ENCODE measurements around the gene HDAC9. TPM values are rescaled to one million over a fixed set of nuclear protein-coding genes. Genes with fewer than 3 reads are reported as not detected.

The HDAC9 gene
- polyA plus RNA-seq, 1 of the 3 experiments (the other 2 are of a cell fraction): 11.6 TPM

GRCh38 chr7:19000410-19000809 lies 504.9 kb downstream of the HDAC9 start:
- H3K9me2 ChIP-seq: no peaks in the 10 kb centered on the region
- H3K27ac ChIP-seq (ENCODE audit: low read depth in 2 of 2, low read length in 1 of 2): peak overlapping the region; percentile 66 to 99; a peak in 2 of 4 replicates
- TF ChIP-seq POLR2AphosphoS5 (IDR thresholded peaks at IDR 0.05; ENCODE audit: low read depth, low read length) (peak; percentile 13; the same call in 1 of the 2 replicates), TCF12 (IDR thresholded peaks at IDR 0.05) (peak; percentile 23; the same call in 1 of the 2 replicates), RXRA (IDR thresholded peaks at IDR 0.05; ENCODE audit: borderline replicate concordance, low read depth) (no peak), EZH2phosphoT487 (IDR thresholded peaks at IDR 0.05; ENCODE audit: borderline replicate concordance, low read depth) (no peak), NFIC (IDR thresholded peaks at IDR 0.05; ENCODE audit: borderline replicate concordance) (0 out of 2 replicates have a peak, but pooled peaks have one; percentile 18), RCOR1 (IDR thresholded peaks at IDR 0.05; ENCODE audit: low read length) (peak; percentile 57; the same call in 1 of the 2 replicates), NRF1 (IDR thresholded peaks at IDR 0.05; ENCODE audit: low read depth, low read length) (no peak), FOXJ3 (CRISPR knock-in tag; IDR thresholded peaks at IDR 0.05) (no peak), SMC3 (IDR thresholded peaks at IDR 0.05; ENCODE audit: low read depth, low read length) (no peak), TEAD4 (IDR thresholded peaks at IDR 0.05; ENCODE audit: borderline replicate concordance, insufficient read depth) (0 out of 2 replicates have a peak, but pooled peaks have one; percentile 15), EP300 (IDR thresholded peaks at IDR 0.05; ENCODE audit: borderline replicate concordance in 1 of 2, low read depth in 1 of 2, low read length in 1 of 2) (peak in 1 of 2 experiments; percentile 86; a peak in 2 of 4 replicates), GATA2 (CRISPR knock-in tag; IDR thresholded peaks at IDR 0.05) (peak; percentile 71)
- peaks cover 19% of the 10 kb centered on the region for H3F3A ChIP-seq (replicated peaks; ENCODE audit: insufficient read depth)
- 48% methylated on average over 4 of the region's 4 CpGs for WGBS (ENCODE audit: low lambda C conversion rate)
- ChIA-PET CTCF (no interaction called here), POLR2A (no interaction called here)
- H3K79me2 ChIP-seq (ENCODE audit: insufficient read depth): peaks cover 25% of the 10 kb centered on the region
- no peak overlapping the region for H2AFZ ChIP-seq (ENCODE audit: low read depth)
- H3K4me2 ChIP-seq: no peak overlapping the region
- no peaks in the 10 kb centered on the region for H3K9me3 ChIP-seq
- DNase-seq: no peak
- no peak overlapping the region for H3K9ac ChIP-seq
- no peaks in the 10 kb centered on the region for H3K27me3 ChIP-seq (ENCODE audit: insufficient read depth)
- H3K36me3 ChIP-seq (replicated peaks in 1 of 2; ENCODE audit: control insufficient read depth in 1 of 2, insufficient read depth in 2 of 2, low read length in 1 of 2): peaks cover 14 to 63% of the 10 kb centered on the region in 2 experiments
- no peak overlapping the region for H3K4me3 ChIP-seq (ENCODE audit: low read depth in 2 of 2, low read length in 1 of 2)
- H3K4me1 ChIP-seq (ENCODE audit: control insufficient read depth in 1 of 2, insufficient read depth in 2 of 2, low read depth in 1 of 2, low read length in 1 of 2): peaks cover 34 to 65% of the 10 kb centered on the region in 2 experiments; a peak in 3 of 4 replicates
- H4K20me1 ChIP-seq (ENCODE audit: insufficient read depth): no peaks in the 10 kb centered on the region

- H3K9ac ChIP-seq: no peak overlapping the region
- H3K4me2 ChIP-seq: no peak overlapping the region
- no peaks in the 10 kb centered on the region for H4K20me1 ChIP-seq (ENCODE audit: insufficient read depth)
- no peaks in the 10 kb centered on the region for H3K9me2 ChIP-seq
- no peak for DNase-seq
- H3K4me1 ChIP-seq (ENCODE audit: control insufficient read depth in 1 of 2, insufficient read depth in 2 of 2, low read depth in 1 of 2, low read length in 1 of 2): peaks cover 27 to 51% of the 10 kb centered on the region in 2 experiments; a peak in 3 of 4 replicates
- H3K36me3 ChIP-seq (replicated peaks in 1 of 2; ENCODE audit: control insufficient read depth in 1 of 2, insufficient read depth in 2 of 2, low read length in 1 of 2): peaks cover 14 to 60% of the 10 kb centered on the region in 2 experiments
- H3F3A ChIP-seq (replicated peaks; ENCODE audit: insufficient read depth): peaks cover 10% of the 10 kb centered on the region
- peak overlapping the region; percentile 66 to 99 for H3K27ac ChIP-seq (ENCODE audit: low read depth in 2 of 2, low read length in 1 of 2)
- ChIA-PET CTCF (interaction anchor here (0.8 kb wide), 1 partner anchor 336 kb away, joined by 3 read pairs; no protein-coding TSS in a partner anchor), POLR2A (no interaction called here)
- 6% methylated on average over 1 of the region's 1 CpG for WGBS (ENCODE audit: low lambda C conversion rate)
- H3K27me3 ChIP-seq (ENCODE audit: insufficient read depth): no peaks in the 10 kb centered on the region
- no peak overlapping the region for H2AFZ ChIP-seq (ENCODE audit: low read depth)
- no peak overlapping the region for H3K4me3 ChIP-seq (ENCODE audit: low read depth in 2 of 2, low read length in 1 of 2)
- H3K9me3 ChIP-seq: no peaks in the 10 kb centered on the region
- TF ChIP-seq PBX3 (IDR thresholded peaks at IDR 0.05) (peak; percentile 60), RXRA (IDR thresholded peaks at IDR 0.05; ENCODE audit: borderline replicate concordance, low read depth) (peak; percentile 32; the same call in 1 of the 2 replicates), TCF12 (IDR thresholded peaks at IDR 0.05) (peak; percentile 77), EP300 (IDR thresholded peaks at IDR 0.05; ENCODE audit: borderline replicate concordance in 1 of 2, low read depth in 1 of 2, low read length in 1 of 2) (peak in 1 of 2 experiments; percentile 70; a peak in 1 of 4 replicates), POLR2AphosphoS5 (IDR thresholded peaks at IDR 0.05; ENCODE audit: low read depth, low read length) (peak; percentile 32; the same call in 1 of the 2 replicates), RFX5 (IDR thresholded peaks at IDR 0.05; ENCODE audit: low read length) (no peak), REST (IDR thresholded peaks at IDR 0.05; ENCODE audit: low read depth, low read length) (no peak), NFIC (IDR thresholded peaks at IDR 0.05; ENCODE audit: borderline replicate concordance) (peak; percentile 89)
- H3K79me2 ChIP-seq (ENCODE audit: insufficient read depth): peaks cover 26% of the 10 kb centered on the region
Measured at GRCh38 chr7:19001854-19002253, 506.3 kb downstream of the HDAC9 start.

Data from SK-N-SH (cell line).